Measurements from ENCODE around the gene ZC3H7A.

DNA sequence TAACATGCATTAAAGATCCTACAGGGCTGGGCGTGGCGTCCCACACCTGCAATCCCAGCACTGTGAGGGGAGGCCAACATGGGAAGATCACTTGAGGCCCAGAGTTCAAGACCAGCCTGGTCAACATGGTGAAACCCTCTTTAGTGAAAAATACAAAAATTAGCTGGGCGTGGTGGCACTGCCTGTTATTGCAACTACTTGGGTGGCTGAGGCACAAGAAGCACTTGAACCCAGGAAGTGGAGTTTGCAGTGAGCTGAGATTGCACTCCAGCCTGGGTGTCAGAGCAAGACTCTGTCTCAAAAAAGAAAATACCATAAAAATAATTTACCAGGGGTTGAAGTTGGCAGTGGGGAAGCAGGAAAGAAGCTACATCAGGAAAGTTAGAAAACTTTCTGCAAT, 67.3 kb downstream of the ZC3H7A start:
- TF ChIP-seq CBX8 (IDR thresholded peaks at IDR 0.05; ENCODE audit: borderline replicate concordance, low read depth, low read length): no peak
- no peak for TF ChIP-seq JUN (IDR thresholded peaks at IDR 0.05; ENCODE audit: low read depth, low read length)
- TF ChIP-seq EP300 (IDR thresholded peaks at IDR 0.05; ENCODE audit: borderline replicate concordance in 1 of 2, low read depth in 2 of 2, low read length in 2 of 2): no peak
- no peak for TF ChIP-seq POLR2AphosphoS5 (IDR thresholded peaks at IDR 0.05; ENCODE audit: low read depth, low read length)
- TF ChIP-seq, protein P1, sequence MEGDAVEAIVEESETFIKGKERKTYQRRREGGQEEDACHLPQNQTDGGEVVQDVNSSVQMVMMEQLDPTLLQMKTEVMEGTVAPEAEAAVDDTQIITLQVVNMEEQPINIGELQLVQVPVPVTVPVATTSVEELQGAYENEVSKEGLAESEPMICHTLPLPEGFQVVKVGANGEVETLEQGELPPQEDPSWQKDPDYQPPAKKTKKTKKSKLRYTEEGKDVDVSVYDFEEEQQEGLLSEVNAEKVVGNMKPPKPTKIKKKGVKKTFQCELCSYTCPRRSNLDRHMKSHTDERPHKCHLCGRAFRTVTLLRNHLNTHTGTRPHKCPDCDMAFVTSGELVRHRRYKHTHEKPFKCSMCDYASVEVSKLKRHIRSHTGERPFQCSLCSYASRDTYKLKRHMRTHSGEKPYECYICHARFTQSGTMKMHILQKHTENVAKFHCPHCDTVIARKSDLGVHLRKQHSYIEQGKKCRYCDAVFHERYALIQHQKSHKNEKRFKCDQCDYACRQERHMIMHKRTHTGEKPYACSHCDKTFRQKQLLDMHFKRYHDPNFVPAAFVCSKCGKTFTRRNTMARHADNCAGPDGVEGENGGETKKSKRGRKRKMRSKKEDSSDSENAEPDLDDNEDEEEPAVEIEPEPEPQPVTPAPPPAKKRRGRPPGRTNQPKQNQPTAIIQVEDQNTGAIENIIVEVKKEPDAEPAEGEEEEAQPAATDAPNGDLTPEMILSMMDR (IDR thresholded peaks at IDR 0.05; ENCODE audit: control extremely low read depth in 1 of 3, insufficient read depth in 1 of 3, low read depth in 1 of 3, low read length in 3 of 3): no peak
- TF ChIP-seq RAD21 (IDR thresholded peaks at IDR 0.05 in 1 of 2, conservative IDR thresholded peaks at IDR 0.05 in 1 of 2; ENCODE audit: low read depth in 2 of 2, low read length in 2 of 2): no peak
- TF ChIP-seq NRF1 (IDR thresholded peaks at IDR 0.05; ENCODE audit: low read depth, low read length): no peak
- TF ChIP-seq, protein P2, sequence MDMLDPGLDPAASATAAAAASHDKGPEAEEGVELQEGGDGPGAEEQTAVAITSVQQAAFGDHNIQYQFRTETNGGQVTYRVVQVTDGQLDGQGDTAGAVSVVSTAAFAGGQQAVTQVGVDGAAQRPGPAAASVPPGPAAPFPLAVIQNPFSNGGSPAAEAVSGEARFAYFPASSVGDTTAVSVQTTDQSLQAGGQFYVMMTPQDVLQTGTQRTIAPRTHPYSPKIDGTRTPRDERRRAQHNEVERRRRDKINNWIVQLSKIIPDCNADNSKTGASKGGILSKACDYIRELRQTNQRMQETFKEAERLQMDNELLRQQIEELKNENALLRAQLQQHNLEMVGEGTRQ (IDR thresholded peaks at IDR 0.05; ENCODE audit: low read length): no peak
- no peak for TF ChIP-seq HDAC2 (IDR thresholded peaks at IDR 0.05; ENCODE audit: borderline replicate concordance in 1 of 2, low read depth in 2 of 2, low read length in 2 of 2)
- no peak for TF ChIP-seq SP2 (IDR thresholded peaks at IDR 0.05; ENCODE audit: low read length)
- TF ChIP-seq SP1 (IDR thresholded peaks at IDR 0.05; ENCODE audit: low read depth, low read length): no peak
- TF ChIP-seq SIN3A (conservative IDR thresholded peaks at IDR 0.05 in 1 of 2, IDR thresholded peaks at IDR 0.05 in 1 of 2; ENCODE audit: low read depth in 1 of 2, low read length in 2 of 2): no peak
- no peak for TF ChIP-seq KDM1A (IDR thresholded peaks at IDR 0.05; ENCODE audit: borderline replicate concordance, low read length)
- TF ChIP-seq GABPA (IDR thresholded peaks at IDR 0.05; ENCODE audit: borderline replicate concordance, insufficient read depth, low read length): no peak
